BE2C (cell line): ENCODE results near the gene CLTB.

Experiments used
- DNase-seq: peaks from one replicate; pipeline ENCODE4 v3.0.0-alpha.2; 2020
- H3K27me3 ChIP-seq: fragments of 250-450 bp; sonication (Bioruptor Pico); 2 replicates; pipeline ENCODE4 v1.5.1; 2020; ENCODE audit warnings: mild to moderate bottlenecking
- H3K36me3 ChIP-seq: fragments of 250-450 bp; sonication (Bioruptor Pico); 2 replicates; pipeline ENCODE4 v1.5.1; 2020; ENCODE audit warnings: mild to moderate bottlenecking
- H3K4me1 ChIP-seq: fragments of 250-450 bp; sonication (Bioruptor Pico); 2 replicates; pipeline ENCODE4 v1.5.1; 2020
- H3K4me3 ChIP-seq: 2 replicates; pipeline ENCODE4 v1.5.1; 2011; ENCODE audit warnings: low read depth, low read length
- H3K9me3 ChIP-seq: fragments of 250-450 bp; sonication (Bioruptor Pico); 2 replicates; pipeline ENCODE4 v1.5.1; 2020
- TF ChIP-seq, protein P1 (sequence below): IDR thresholded peaks from 2 replicates; pipeline ENCODE4 v1.5.1; 2012; ENCODE audit warnings: mild to moderate bottlenecking, low read depth, low read length

Gene CLTB

DNA sequence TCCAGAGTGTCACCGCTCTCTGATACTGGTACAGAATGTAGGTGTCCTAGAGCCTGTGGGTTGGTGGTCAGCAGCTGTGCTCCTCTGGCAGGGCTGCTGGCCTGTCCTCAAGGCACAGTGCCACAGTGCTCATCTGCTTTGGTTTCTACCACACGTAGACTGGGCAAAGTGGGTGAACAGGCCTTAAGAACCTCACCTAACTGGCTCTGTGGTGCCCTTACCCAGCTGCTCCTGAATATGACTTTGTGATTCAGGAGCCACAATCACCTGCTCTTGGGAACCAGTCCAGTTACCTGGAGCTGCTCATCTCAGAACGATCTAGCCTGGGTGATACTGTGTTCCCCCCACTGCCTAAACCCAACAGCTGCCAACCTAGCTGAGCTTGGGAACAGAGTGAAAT is 34.4 kb downstream of the CLTB start:
- Histone ChIP-seq H3K9me3 (no peaks in the 10 kb centered on the region), H3K36me3 (peaks cover 57% of the 10 kb centered on the region), H3K27me3 (no peaks in the 10 kb centered on the region), H3K4me1 (no peaks in the 10 kb centered on the region), H3K4me3 (no peak overlapping the region)
- no peak for DNase-seq
- TF ChIP-seq, protein P1, sequence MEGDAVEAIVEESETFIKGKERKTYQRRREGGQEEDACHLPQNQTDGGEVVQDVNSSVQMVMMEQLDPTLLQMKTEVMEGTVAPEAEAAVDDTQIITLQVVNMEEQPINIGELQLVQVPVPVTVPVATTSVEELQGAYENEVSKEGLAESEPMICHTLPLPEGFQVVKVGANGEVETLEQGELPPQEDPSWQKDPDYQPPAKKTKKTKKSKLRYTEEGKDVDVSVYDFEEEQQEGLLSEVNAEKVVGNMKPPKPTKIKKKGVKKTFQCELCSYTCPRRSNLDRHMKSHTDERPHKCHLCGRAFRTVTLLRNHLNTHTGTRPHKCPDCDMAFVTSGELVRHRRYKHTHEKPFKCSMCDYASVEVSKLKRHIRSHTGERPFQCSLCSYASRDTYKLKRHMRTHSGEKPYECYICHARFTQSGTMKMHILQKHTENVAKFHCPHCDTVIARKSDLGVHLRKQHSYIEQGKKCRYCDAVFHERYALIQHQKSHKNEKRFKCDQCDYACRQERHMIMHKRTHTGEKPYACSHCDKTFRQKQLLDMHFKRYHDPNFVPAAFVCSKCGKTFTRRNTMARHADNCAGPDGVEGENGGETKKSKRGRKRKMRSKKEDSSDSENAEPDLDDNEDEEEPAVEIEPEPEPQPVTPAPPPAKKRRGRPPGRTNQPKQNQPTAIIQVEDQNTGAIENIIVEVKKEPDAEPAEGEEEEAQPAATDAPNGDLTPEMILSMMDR = no peak

DNA sequence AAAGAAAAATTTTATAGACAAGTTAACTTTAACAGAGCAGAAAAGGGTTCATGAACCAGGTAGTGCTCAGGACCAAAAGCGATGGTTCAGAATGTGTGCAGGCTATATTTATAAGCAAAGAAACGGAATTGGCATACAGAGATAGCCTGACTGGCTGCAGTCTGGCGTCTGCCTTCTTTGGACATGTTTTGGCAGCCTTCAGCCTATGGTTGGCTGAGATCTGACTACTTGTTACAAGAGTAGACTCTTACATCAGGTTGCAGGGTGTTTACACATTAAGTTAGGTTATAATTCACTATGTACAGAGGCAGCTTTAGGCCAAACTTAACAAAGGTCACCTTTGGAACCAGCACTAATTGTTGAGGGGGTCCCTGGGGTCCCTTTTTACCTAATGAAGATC is 34.9 kb downstream of the CLTB start:
- TF ChIP-seq, protein P1 = no peak
- H3K9me3 ChIP-seq = no peaks in the 10 kb centered on the region
- H3K36me3 ChIP-seq = peaks cover 54% of the 10 kb centered on the region
- DNase-seq = no peak
- no peaks in the 10 kb centered on the region for H3K27me3 ChIP-seq
- no peaks in the 10 kb centered on the region for H3K4me1 ChIP-seq
- no peak overlapping the region for H3K4me3 ChIP-seq

DNA sequence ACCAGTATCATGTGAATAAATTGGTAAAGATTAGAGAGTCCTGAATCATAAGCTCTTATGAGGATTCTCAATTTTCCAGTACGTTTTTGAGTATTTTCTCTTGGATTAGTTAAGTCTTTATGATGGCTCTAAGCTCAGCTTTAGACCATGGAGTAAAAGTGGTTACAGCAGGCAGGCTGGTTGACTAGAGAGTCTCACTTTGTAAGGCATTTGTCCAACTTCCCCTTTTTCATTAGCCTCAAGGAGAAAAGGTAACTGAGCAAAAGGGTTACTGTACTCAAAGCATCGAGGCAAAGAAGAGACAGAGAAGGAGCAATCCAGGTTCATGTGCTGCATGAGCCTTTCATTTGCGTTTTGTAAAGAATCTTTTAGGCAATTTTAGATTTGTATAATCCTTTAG is 36.5 kb downstream of the CLTB start:
- Histone ChIP-seq H3K9me3 (no peaks in the 10 kb centered on the region), H3K4me1 (no peaks in the 10 kb centered on the region), H3K27me3 (no peaks in the 10 kb centered on the region), H3K4me3 (no peak overlapping the region), H3K36me3 (peaks cover 38% of the 10 kb centered on the region)
- TF ChIP-seq, protein P1 = no peak
- no peak for DNase-seq

DNA sequence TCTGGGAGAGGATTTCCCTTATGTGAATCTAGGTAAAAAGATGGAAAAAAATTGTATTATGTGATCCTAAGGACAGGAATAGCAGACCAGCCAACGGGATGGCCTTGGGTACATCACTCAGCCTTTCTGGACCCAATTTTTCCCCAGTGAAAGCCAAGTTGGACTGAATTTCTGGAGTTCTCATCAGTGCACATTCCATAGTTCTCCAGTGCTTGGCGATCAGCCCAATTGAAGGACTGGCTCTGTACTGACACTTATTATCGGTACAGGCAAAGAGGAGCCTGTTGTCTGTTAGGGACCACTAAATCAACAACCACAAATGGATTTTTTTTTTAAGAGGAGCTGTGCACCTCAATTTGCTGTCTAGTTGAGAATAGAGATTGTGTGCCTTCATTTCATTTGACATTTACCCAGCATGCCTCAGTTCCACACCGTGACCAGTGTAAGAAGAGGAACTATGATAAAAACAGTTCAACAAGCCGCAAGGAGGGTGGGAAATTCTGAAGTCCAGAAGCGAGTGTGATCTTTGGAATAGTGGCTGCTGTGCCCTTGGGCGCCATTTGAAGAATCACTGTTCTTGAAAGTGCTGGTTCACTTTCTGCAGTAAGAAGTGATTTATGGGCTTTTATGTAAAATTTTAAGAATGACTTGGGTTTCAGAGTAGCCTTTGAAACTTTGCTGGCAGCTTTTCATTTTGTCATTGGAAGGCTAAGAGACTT is 43.1 kb downstream of the CLTB start:
- Histone ChIP-seq H3K4me3 (no peak overlapping the region), H3K4me1 (no peaks in the 10 kb centered on the region), H3K27me3 (no peaks in the 10 kb centered on the region), H3K9me3 (no peaks in the 10 kb centered on the region), H3K36me3 (peaks cover 4% of the 10 kb centered on the region; the same call in 1 of the 2 replicates)
- no peak for DNase-seq
- TF ChIP-seq, protein P1 = no peak

DNA sequence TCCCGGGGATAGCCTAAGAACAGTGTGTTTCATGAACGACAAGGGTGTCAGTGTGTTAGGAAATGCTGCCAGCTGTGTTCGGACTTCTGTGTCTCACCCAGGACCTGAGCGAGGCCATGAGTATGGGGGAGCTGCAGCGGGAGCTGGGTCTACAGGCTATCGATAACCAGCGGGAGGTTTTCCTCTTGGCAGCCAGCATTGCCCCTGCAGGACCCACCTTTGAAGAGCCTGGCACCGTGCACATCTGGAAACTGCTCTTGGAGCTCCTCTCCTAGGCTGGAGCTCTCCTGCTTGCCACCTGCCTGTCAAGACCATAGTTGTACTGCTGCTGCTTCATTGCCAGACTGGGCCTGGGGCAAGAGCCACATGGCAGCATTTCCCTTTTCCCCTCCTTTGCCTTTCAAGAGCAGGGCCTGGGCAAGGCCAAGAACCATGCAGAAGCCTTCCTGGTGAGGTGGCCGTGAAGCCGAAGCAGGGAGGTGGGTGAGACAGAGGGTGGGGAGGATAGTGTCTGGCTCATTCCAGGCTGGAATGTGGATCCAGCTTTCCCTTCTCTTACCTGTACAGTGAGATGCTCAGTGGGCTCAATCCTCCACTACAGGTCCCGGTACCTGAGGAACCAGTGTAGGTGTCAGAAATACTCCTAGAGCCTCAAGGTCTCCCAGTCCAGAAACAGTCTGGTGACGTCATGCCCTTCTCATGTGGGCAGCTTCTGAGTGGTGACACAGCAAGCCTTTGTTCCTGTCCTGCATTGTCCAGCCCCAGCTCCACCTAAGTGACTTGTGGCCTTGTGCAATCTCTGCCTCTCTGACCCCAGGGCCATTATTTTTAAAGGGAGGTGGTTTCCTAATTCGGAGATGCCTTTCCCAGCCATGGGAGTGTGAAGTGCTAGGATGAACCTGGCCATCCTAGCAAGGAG is 44.5 kb downstream of the CLTB start:
- H3K4me1 ChIP-seq = no peaks in the 10 kb centered on the region
- no peaks in the 10 kb centered on the region for H3K9me3 ChIP-seq
- H3K36me3 ChIP-seq = peaks cover 4% of the 10 kb centered on the region; the same call in 1 of the 2 replicates
- no peak overlapping the region for H3K4me3 ChIP-seq
- no peaks in the 10 kb centered on the region for H3K27me3 ChIP-seq
- TF ChIP-seq, protein P1 = no peak
- DNase-seq = no peak
